Uterus (tissue), 4 donors: ENCODE data around the gene POP5. TPM values are rescaled to one million over a fixed set of nuclear protein-coding genes. Genes with fewer than 3 reads are reported as not detected.

ENCODE experiments used
- DNase-seq, 2 donors: peaks; one replicate each; pipeline ENCODE4 v3.0.0-alpha.2; 2019 to 2020
- H3K27ac ChIP-seq, 2 donors: fragments of 200-600 bp; sonication (generic); 1 replicate in 1 of 2; 2 replicates in 1 of 2; pipeline ENCODE4 v1.5.1; 2016 to 2018
- H3K27me3 ChIP-seq, 2 donors: fragments of 200-600 bp; sonication (generic); one replicate each; pipeline ENCODE4 v1.5.1; 2018 to 2019; ENCODE audit warnings: control low read depth in 1 of 2
- H3K36me3 ChIP-seq, 2 donors: fragments of 200-600 bp; sonication (generic); one replicate each; pipeline ENCODE4 v1.5.1; 2019; ENCODE audit warnings: control low read depth in 1 of 2
- H3K4me1 ChIP-seq, 2 donors: fragments of 200-600 bp; sonication (generic); one replicate each; pipeline ENCODE4 v1.5.1; 2018 to 2019; ENCODE audit warnings: control low read depth in 1 of 2
- H3K4me3 ChIP-seq, 2 donors: fragments of 200-600 bp; sonication (generic); 1 replicate in 1 of 2; 2 replicates in 1 of 2; pipeline ENCODE4 v1.5.1; 2018 to 2019; ENCODE audit warnings: mild to moderate bottlenecking in 1 of 2
- H3K9me3 ChIP-seq, 2 donors: fragments of 200-600 bp; sonication (generic); one replicate each; pipeline ENCODE4 v1.5.1; 2019; ENCODE audit warnings: control low read depth in 1 of 2
- CTCF ChIP-seq, 4 experiments: fragments of 200-600 bp in 2 of 4; fragments of 450-650 bp in 2 of 4; sonication (generic) in 2 of 4; IDR thresholded peaks; one replicate each; pipeline ENCODE4 v1.5.1; 2016 to 2019; ENCODE audit warnings: antibody characterized with exemption in 4 of 4, mild to moderate bottlenecking in 2 of 4, moderate library complexity in 1 of 4
- POLR2A ChIP-seq, 2 donors: fragments of 450-650 bp; IDR thresholded peaks; one replicate each; pipeline ENCODE4 v1.6.1; 2016; ENCODE audit warnings: antibody characterized with exemption in 2 of 2, mild to moderate bottlenecking in 1 of 2, moderate library complexity in 1 of 2
- intact Hi-C: fragments of 100-400 bp; cut with DNase I; formaldehyde crosslinking; loops from one replicate; pipeline ENCODE4 v1.15.1; 2023; ENCODE audit warnings: low total_unique reads
- total RNA-seq, 4 donors: library from RNA; depleted of rRNA in 3 of 4; stranded (reverse); fragments of >200 nt in 3 of 4; gene quantifications; one replicate each; pipeline versions ENCODE4 v1.1.0 to v1.2.4, GENCODE V29; 2014 to 2023
- donor health status: DM: yes; HTN: yes; CAD: no.

POP5 gene
- total RNA-seq, 4 donors from 2014 or later = 0.59 to 32.2 (median 18.0) TPM

- DNase-seq = no peak
- H3K4me3 ChIP-seq = no peak overlapping the region
- H3K4me1 ChIP-seq = peaks cover 4 to 6% of the 10 kb centered on the region in 2 donors
- no peaks in the 10 kb centered on the region for H3K36me3 ChIP-seq
- H3K27me3 ChIP-seq = no peaks in the 10 kb centered on the region
- no peak for TF ChIP-seq CTCF (IDR thresholded peaks at IDR 0.05)
- TF ChIP-seq POLR2A (IDR thresholded peaks at IDR 0.05) = no peak
- H3K9me3 ChIP-seq = no peaks in the 10 kb centered on the region
- no peak overlapping the region for H3K27ac ChIP-seq
- intact Hi-C loops = no loop called here
These were observed 39.0 kb downstream of the POP5 start for GRCh38 chr12:120542166-120542565.

DNA sequence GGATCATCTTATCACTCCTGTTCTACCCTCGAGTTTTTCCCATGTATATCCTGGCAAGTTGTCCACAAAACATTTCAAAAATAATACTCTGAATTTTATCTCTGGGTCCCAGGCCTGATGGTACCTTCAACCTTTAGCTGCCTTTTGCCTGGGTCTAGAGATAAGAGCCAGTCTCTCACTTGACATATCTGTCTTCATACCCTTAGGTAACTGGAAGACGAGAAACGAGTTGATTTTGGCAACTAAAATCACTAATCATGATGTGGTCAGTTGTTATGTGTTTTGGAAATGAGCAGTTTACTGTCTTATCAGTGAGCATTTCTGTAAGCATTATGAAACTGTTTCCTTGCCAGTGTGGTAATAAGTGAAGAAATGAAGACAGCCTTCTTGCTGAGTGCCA lies 40.8 kb downstream of the POP5 start:
- Histone ChIP-seq H3K36me3 (no peaks in the 10 kb centered on the region), H3K4me3 (no peak overlapping the region)

DNA sequence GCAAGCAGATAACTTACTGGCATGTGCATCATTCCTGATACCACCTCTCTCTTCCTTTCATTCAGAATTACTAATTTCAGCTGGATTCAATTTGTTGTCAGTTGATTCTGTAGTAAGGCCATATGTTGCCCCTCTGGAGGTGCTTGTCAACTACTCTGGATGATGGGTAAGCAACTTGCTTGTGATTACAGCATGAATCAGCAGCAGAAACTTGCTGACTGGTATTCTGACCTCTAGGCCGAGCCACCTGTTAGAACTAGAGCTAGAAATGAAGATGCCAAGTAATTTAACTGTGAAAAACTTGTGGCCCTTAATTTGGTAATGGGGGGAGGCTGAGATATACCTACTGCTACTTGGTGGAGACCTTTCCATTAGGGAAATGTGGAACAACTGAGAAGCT lies 41.9 kb downstream of the POP5 start:
- Histone ChIP-seq H3K36me3 (no peaks in the 10 kb centered on the region), H3K27me3 (no peaks in the 10 kb centered on the region), H3K4me3 (no peak overlapping the region), H3K27ac (peak overlapping the region; percentile 39 to 92), H3K4me1 (peaks cover 15 to 17% of the 10 kb centered on the region in 2 donors), H3K9me3 (no peaks in the 10 kb centered on the region)
- intact Hi-C loops = no loop called here
- no peak for DNase-seq
- TF ChIP-seq CTCF (IDR thresholded peaks at IDR 0.05) (no peak), POLR2A (IDR thresholded peaks at IDR 0.05) (no peak)

More for the DNA sequence above, 40.8 kb downstream of the POP5 start:
- no peak for DNase-seq
- TF ChIP-seq POLR2A (IDR thresholded peaks at IDR 0.05) = no peak
- no peak for TF ChIP-seq CTCF (IDR thresholded peaks at IDR 0.05)
- peak overlapping the region; percentile 13 to 92 for H3K27ac ChIP-seq
- peaks cover 15 to 17% of the 10 kb centered on the region in 2 donors for H3K4me1 ChIP-seq
- no peaks in the 10 kb centered on the region for H3K27me3 ChIP-seq
- no peaks in the 10 kb centered on the region for H3K9me3 ChIP-seq
- intact Hi-C loops = no loop called here

- Histone ChIP-seq H3K9me3 (no peaks in the 10 kb centered on the region), H3K4me3 (peak overlapping the region in 1 of 2 donors; percentile 5), H3K4me1 (peaks cover 15 to 17% of the 10 kb centered on the region in 2 donors), H3K27ac (peak overlapping the region; percentile 39 to 92), H3K27me3 (no peaks in the 10 kb centered on the region), H3K36me3 (no peaks in the 10 kb centered on the region)
- intact Hi-C loops = no loop called here
- DNase-seq = peak; percentile 34 to 39
- TF ChIP-seq CTCF (IDR thresholded peaks at IDR 0.05) = no peak
- no peak for TF ChIP-seq POLR2A (IDR thresholded peaks at IDR 0.05)
These were observed 42.7 kb downstream of the POP5 start for GRCh38 chr12:120538281-120539156.

DNA sequence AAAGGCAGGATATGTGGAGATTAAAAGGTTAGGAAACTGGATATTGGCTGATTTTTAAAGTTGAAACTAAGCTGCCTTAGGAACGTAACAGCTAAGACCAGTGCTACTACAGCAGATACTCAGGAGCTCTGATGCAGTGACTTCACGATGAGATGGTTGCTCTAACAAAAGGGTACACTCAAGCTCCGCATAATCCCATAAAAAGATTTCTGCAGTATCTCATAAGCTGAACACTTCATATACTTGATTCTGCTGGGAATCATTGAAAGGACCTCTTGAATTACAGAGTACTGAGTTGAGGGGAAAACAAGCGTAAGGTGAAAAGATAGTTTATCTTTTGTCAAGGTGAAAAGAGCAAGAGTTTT lies 43.4 kb downstream of the POP5 start:
- Histone ChIP-seq H3K4me3 (peak overlapping the region in 1 of 2 donors; percentile 5), H3K4me1 (peaks cover 15 to 17% of the 10 kb centered on the region in 2 donors), H3K27ac (peak overlapping the region; percentile 39 to 92), H3K9me3 (no peaks in the 10 kb centered on the region), H3K27me3 (no peaks in the 10 kb centered on the region), H3K36me3 (no peaks in the 10 kb centered on the region)
- TF ChIP-seq CTCF (IDR thresholded peaks at IDR 0.05) = no peak
- TF ChIP-seq POLR2A (IDR thresholded peaks at IDR 0.05) = no peak
- no peak for DNase-seq
- intact Hi-C loops = no loop called here
